GM13977 (cell line): ENCODE measurements around the gene UXT.
A peak's percentile ranks its signal among the peaks of the same experiment; 100 is the strongest.

ENCODE experiments used
- DNase-seq: peaks from one replicate; pipeline ENCODE4 v3.0.0; 2012; ENCODE audit warnings: low spot score
- in situ Hi-C: fragments of 300-500 bp; cut with MboI; formaldehyde crosslinking; loops from one replicate; pipeline ENCODE4 v1.12.0; 2022; ENCODE audit warnings: low sequenced_read_pairs, low pct_unique_long_range_greater_than_20kb, mixed read lengths, inconsistent platforms; ENCODE audit not compliant: unreplicated experiment
- TF ChIP-seq, protein P1 (sequence below): IDR thresholded peaks from 2 replicates; pipeline ENCODE4 v1.5.1; 2012; ENCODE audit warnings: mild to moderate bottlenecking, control low read depth; ENCODE audit not compliant: insufficient read depth; ENCODE audit errors: extremely low read depth, missing control alignments

UXT gene

DNA sequence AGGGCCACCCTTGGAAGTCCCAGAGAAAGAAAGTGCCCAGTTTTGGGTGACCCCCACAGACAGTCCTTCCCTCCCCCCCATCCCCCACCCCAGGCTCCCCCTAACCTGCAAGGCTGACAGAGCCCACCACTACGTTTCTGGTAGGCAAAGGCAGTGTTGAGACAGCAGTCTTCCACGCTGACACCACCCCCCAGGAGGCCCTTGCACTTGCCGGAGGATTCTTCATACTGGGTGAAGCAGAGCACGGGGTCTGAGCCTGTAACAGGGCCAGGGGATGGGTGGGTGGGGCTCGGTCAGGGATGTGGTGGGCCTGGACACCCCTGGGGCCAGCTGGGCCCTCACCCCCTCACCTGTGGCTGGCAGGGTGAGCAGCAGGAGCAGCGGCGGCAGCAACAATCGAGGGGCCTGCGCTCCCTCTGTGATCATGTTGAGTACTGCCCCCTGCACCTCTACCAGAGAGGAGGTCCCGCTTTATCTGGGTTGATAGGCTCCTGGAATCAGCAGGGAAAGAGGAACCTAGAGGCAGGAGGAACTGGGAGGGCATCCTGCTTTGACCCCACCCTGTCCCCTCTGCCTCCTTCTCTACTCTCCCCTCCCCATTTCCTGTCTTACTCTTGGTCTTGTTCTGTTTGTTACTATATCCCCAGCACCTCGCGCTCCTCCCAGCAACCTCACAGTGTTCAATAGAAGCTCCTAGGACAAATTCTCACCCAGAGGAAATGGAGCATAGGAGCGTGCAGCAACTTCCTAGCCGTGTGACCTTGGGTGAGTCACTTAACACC is 29.4 kb downstream of the UXT start, which contains the start of gene CFP:
Gene CFP, minus strand, starts transcription at position 512 of the 782 bp plus-strand sequence. Its CDS starts 86 bp downstream, at position 426.
- no peak for DNase-seq
- TF ChIP-seq, protein P1, sequence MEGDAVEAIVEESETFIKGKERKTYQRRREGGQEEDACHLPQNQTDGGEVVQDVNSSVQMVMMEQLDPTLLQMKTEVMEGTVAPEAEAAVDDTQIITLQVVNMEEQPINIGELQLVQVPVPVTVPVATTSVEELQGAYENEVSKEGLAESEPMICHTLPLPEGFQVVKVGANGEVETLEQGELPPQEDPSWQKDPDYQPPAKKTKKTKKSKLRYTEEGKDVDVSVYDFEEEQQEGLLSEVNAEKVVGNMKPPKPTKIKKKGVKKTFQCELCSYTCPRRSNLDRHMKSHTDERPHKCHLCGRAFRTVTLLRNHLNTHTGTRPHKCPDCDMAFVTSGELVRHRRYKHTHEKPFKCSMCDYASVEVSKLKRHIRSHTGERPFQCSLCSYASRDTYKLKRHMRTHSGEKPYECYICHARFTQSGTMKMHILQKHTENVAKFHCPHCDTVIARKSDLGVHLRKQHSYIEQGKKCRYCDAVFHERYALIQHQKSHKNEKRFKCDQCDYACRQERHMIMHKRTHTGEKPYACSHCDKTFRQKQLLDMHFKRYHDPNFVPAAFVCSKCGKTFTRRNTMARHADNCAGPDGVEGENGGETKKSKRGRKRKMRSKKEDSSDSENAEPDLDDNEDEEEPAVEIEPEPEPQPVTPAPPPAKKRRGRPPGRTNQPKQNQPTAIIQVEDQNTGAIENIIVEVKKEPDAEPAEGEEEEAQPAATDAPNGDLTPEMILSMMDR: no peak

DNA sequence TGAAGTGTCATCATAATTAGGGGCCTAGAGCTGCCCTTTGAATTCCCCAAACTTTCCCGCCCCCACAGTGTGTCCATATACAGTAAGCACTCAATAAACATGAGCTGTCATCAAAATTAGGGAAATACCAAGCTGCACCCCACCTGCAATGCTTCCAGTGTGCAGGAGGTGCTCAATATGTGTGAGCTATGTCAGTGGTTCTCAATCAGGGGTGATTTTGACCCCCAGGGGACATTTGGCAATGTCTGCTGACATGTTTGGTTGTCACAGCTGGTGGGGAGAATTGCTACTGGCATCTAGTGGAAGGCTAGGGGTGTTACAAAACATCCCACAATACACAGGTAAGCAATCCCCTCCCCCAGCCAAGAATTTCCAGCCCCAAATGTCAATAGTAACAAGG is 30.0 kb downstream of the UXT start:
- TF ChIP-seq, protein P1: peak; percentile 28
- no peak for DNase-seq
- in situ Hi-C loops: no loop called here

More for the DNA sequence above, 29.4 kb downstream of the UXT start, which contains the start of gene CFP:
- in situ Hi-C loops: no loop called here

DNA sequence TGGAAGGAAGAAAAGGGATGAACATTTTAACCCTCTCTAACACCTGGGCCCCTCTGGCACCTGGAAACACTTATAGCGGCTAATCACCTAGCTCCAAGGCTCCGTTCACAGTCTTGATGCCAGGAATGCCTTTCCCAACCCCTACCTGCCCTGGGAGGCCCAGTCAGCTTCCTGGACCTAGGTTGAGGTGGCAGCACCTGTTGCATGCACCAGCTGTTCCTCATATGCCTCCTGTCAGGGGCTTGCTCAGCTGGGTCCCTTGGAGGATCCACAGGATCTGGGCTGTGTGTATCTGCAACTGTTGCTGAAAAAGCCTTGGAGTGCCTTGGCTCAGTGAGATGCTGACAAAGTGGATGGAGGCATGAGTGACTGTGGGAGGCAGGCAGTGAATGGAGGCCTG is 33.6 kb downstream of the UXT start:
- in situ Hi-C loops: no loop called here
- TF ChIP-seq, protein P1: no peak
- no peak for DNase-seq

DNA sequence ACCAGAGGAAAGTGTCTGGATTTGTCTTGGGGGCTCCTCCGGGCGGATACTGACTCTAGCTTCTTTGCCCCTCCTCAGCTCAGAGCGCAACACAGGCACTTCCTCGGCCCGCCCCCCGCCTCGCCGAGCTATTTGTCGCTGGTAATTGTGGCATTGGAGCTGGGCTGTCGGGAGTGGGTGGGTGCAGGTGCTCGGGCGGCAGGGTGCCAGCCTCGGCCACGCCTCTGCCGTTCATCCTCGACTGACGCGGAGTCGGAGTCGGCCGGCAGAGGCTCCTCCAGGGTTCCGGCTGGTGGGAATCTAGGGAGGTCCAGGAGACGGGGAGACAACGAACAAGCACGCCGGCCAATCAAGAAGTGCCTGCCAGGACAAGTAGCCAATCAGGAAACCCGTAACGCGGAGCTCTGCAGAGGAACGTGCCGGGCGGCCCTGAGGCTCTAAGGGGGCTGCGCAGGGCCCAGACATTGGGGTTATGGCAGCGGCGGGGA is 35.4 kb downstream of the UXT start:
- DNase-seq: peak; percentile 68
- in situ Hi-C loops: no loop called here
- TF ChIP-seq, protein P1: no peak

DNA sequence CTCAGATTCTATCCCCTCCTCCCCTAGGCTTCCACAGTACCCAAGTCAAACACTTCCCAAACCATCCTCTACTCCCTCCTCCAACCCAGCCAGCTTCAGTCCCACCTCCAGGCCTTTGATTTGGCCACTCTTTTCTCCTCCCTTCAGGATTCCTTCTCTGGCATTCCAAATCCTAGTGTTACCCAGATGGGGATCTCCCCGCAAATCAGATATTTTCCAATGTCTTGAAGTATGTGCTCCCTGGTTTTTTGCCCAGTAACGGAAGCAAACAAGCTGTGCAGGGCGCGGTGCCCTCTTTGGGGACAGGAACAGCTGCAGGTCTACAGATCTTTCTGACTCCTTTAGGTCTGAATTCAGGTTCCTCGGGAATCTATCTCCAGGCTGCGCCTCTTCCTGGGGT is 37.1 kb downstream of the UXT start:
- no peak for DNase-seq
- in situ Hi-C loops: no loop called here
- TF ChIP-seq, protein P1: no peak

DNA sequence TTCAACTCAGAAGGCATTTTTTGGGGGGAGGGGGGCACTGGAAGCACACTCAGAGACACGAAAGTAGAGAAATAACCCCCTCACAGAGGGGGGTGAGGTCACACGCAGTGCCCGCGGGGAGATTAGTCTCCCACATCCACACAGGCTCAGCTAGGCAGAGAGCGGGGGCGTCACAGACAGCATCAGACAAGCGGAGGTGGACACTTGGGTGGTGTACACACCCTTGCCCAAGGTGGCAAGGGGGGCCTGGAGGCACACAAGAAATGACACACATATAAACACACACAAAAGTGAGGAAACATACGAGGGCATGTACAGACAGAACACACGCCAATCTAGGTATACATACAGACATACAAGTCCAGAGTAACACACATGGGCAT is 38.7 kb downstream of the UXT start:
- in situ Hi-C loops: no loop called here
- TF ChIP-seq, protein P1: no peak
- no peak for DNase-seq
